HG02610 (cell line): ENCODE results near the gene FANCD2.
A peak's percentile ranks its signal among the peaks of the same experiment; 100 is the strongest.
"Not testable (repeated sequence)": the region's sequence is repeated elsewhere in the genome, so short reads cannot be mapped to it uniquely, and the experiment has no call there.

ENCODE experiments used
- ATAC-seq: cut with Tn5 transposase; IDR thresholded peaks from one replicate; pipeline ENCODE4 v1.9.1; 2021; ENCODE audit warnings: mild to moderate bottlenecking, moderate library complexity; ENCODE audit not compliant: unreplicated experiment

The FANCD2 gene

GRCh38 chr3:10099041-10099440 is 72.8 kb downstream of the FANCD2 start:
- ATAC-seq = no peak

GRCh38 chr3:10106919-10107318 is 80.7 kb downstream of the FANCD2 start:
- ATAC-seq = no peak

- no peak for ATAC-seq
Measured at GRCh38 chr3:10108091-10108490, 81.9 kb downstream of the FANCD2 start, which contains the start of gene FANCD2OS. TSS of gene FANCD2OS (minus strand) at chr3:10108255. CDS start at chr3:10104774, 3,481 bp downstream.

- ATAC-seq = peak; percentile 96
Measured at GRCh38 chr3:10115326-10116137, 89.3 kb downstream of the FANCD2 start, which contains the start of gene BRK1. TSS of gene BRK1 (plus strand) at chr3:10115675. CDS start at chr3:10115702, 27 bp downstream.

GRCh38 chr3:10116138-10116460 is 89.9 kb downstream of the FANCD2 start:
- ATAC-seq = no peak

GRCh38 chr3:10116928-10117327 is 90.7 kb downstream of the FANCD2 start:
- ATAC-seq = no peak

- no peak for ATAC-seq
Measured at GRCh38 chr3:10119376-10119775, 93.1 kb downstream of the FANCD2 start.

- no peak for ATAC-seq
Measured at GRCh38 chr3:10121064-10121463, 94.8 kb downstream of the FANCD2 start.

- no peak for ATAC-seq
Measured at GRCh38 chr3:10122724-10123123, 96.5 kb downstream of the FANCD2 start.

GRCh38 chr3:10135872-10136271 is 109.6 kb downstream of the FANCD2 start:
- ATAC-seq = not testable (repeated sequence)

GRCh38 chr3:10136426-10137005 is 110.3 kb downstream of the FANCD2 start:
- ATAC-seq = no peak

GRCh38 chr3:10137178-10137577 is 110.9 kb downstream of the FANCD2 start:
- no peak for ATAC-seq

- ATAC-seq = no peak
Measured at GRCh38 chr3:10140996-10141546, 114.8 kb downstream of the FANCD2 start.

GRCh38 chr3:10142707-10143560 is 116.7 kb downstream of the FANCD2 start:
- ATAC-seq = no peak

GRCh38 chr3:10145685-10146084 is 119.4 kb downstream of the FANCD2 start:
- ATAC-seq = no peak

- no peak for ATAC-seq
Measured at GRCh38 chr3:10149226-10149625, 123.0 kb downstream of the FANCD2 start.

- no peak for ATAC-seq
Measured at GRCh38 chr3:10150987-10151386, 124.8 kb downstream of the FANCD2 start.
